Femur (tissue), 1 donor: ENCODE results near the gene TSPAN5.

Experiments
- DNase-seq: peaks from one replicate; pipeline ENCODE4 v3.0.0-alpha.2; 2017

Gene TSPAN5

DNA sequence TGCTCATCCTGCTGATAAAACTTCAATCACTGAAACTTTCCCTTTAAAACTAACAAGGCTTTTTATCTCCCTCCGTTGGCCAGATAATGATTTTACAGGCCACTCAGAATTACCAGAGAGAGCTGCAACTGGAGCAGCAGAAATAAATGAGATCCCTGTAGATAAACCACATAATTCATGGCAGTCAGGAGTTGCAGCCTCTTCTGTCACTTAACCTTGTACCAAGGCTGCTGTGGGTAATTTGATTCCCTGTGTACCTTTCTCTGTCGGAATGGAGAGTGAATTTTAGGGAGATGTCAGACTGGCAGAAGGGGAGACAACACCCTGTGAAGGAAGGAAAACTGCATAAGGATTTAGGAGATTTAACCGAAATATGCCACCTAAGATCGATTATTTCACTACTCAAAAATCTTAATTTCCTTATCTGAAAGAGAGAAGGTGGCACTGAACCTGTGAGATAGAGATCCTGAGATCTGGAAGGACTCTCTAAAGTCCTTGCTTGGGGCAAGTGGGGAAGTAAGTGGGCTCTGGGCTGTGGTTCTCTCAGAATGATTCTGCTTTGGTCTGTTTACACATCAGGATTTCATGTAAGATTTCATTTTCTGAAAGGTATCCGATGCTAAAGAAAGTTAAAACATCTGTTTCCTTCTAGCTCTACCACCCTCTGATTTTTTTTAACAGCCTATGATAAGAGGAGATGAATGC is 14.3 kb upstream of the TSPAN5 start:
- DNase-seq, result no peak

GRCh38 chr4:98671131-98671530 is 12.7 kb upstream of the TSPAN5 start:
- no peak for DNase-seq

- no peak for DNase-seq
Observed at GRCh38 chr4:98670186-98670585, 11.8 kb upstream of the TSPAN5 start.

DNA sequence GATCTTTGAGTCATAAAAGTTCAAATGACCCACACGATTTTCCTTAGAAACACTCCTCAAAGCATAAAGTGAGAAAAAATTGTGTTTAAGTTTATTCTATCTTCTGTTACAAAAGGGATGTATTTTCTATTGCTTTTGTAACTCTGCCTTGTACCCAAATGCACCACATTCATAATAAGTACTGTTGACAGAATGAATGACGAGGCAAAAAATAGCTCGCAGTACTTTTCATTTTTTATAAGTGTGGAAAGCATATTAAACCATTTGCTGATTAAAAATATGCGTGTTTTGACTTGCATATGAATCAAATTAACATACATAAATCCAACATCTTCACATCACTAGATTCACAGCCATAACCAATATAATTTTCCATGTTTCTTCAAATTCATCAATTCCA is 11.2 kb upstream of the TSPAN5 start:
- DNase-seq, result no peak

DNA sequence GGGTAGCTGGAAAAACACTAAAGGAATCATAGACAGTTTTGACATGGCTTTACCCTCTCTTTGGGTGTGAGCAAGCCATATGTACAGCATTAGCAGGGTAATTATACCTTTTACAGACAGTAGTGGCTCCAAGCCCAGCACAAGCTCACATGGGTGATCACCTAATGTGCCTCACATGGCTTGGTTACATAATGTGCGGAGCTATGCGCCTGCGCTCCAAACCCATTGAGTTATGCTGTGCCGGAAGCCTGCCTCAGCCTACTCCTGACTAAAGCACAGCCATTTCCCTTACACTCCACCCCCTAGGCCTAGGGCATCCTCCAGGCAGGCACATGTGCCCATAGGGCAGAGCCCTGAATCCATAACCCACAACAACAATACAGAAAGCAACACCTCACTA is 6.5 kb upstream of the TSPAN5 start:
- DNase-seq, result no peak

- DNase-seq, result no peak
Observed at GRCh38 chr4:98663226-98664006, 5.0 kb upstream of the TSPAN5 start.

DNA sequence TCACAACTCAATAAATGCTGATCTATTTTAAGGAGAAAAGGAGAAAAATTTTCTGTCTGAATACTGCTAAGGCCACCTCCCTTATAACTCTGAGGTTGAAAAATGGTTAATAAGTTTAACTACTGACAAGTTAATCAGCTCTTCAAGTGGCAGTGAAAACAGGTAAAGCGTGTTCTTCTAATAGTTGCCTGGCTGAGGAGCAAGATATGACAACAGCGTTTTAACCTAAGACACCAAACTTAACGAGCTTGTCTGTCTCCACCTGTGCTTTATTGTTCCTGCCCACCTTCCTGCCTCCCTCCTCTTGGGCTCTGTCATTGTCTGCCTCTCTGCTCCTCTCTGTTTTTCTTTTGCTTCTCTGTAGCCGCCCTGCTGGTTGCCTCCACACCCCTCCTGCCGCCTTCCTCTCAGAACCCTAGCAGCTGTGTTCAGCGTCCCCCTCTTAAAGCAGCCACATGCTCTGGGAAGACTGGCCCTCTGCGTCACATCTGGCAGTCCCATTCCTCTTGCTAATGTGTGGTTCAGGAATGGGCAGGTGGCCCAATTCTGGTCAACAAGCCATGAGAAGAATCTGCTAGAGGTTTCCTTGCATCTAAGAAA is 4.3 kb upstream of the TSPAN5 start:
- DNase-seq, result no peak

DNA sequence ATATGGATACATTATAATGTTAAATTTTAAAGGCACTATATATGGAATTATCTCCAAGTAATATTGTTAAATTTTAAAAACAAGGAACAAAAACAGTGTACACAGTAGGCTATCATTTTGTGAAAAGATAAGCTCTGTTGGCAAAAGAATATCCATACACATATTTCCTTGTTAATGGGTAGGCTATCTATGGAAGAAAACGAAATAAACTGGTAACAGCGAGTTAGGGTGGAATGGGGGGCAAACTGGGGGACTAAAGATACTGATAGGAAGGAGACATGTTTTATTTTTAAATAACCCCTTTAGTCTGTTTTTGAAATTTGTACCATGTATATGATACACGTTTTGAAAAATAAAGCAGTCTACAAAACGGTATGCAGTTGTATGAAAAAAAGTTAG is 3.6 kb upstream of the TSPAN5 start:
- DNase-seq, result no peak

DNA sequence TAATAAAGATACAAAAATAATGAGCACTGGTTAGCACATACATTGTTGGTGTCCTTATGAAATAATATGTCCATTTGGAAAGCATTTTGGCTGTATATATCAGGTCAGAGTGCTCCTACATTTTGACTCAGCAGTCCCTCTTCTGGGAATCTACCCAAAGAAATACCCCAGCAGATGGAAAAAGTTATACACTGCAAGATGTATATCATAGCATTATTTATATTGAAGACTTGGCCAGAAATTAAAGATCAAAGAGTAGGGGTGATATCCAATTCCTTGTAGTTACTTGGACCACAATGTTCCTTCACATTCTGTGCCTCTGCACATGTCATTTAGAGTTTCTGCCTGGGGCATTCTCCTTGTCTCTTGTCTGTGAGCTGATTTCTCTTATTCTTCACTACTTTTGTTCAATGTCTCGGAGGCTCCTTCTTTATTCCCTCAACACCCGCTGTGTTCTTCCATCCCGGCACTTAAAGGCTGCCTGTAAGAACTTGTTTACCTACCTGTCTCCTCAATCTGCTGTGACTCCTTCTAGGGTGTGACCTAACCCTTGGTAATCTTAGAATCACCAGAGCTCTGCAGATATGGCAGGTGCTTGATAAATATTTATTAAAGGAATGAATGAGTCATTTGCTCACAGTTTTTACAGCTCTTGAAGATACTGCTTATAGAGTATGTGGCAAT is 3.1 kb upstream of the TSPAN5 start:
- DNase-seq, result no peak

DNA sequence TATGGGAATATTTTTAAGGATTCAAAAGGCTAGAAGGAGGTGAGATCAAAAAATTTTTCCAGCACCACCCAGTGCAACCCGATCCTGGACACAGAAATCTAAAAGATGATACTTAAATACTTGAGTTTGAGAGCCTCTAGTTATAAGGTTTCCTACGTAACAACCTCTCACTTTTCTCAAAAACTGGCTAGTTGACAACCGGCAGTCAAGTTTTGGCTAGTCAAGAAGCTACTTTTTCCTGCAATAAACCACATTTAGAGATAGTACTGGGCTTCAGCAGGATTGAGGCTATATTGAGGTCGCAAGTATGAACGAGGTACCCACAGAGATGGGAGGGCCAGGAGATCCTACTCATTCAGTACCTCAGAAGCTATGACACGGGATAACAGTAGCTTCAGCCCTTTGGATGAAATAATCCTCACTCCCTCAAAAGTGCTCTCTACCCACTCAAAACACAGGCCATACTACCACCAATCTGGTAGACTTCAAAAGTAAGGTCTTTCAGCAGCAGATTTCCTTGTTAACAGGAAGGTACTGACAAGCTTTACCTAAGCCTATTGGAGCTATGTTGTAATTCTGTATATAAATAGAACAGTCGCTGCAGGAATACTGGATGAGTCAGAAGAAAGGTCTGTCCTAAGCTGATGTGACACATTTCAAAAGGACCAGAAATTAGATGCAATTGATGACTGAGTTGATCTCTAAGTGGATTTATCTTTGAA is 1.5 kb upstream of the TSPAN5 start:
- DNase-seq, result no peak

GRCh38 chr4:98659106-98659592 is 738 bp upstream of the TSPAN5 start:
- no peak for DNase-seq

DNA sequence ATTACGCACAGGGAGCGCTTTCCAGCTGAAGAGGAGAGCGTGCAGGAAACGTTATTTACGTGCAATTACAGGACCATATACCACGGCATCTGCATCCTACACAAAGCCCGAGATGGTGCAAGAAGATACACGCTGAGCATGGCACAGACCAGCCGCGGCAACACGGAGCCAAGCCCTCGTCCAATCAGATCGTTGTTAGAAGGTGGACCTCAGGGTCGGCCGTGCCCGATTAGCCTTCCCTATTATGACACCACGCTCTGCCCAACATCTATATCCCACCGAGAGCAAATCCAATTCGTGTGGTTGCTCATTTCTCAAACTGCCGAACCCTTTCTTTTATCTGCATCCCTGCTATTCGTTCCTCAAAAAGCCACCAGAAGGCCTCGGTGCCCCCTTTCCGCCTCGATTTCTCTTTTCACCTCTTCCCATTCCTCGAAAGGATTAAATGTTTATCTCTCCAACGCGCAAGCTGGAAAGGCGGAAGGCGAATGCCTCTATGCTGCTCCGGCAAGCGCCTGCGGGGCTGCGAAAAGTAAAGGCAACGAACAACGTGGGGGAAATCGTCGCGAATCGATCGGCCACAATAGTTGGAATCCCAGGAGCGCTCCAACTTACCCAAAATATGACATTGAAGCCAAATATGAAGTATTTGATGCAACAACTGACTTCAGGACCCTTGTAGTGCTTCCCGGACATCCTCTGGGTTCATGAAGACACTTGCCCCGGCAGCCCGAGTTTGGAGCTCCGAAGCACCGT is 702 bp downstream of the TSPAN5 start:
- DNase-seq, result peak; percentile 53

GRCh38 chr4:98656886-98657285 is 1.5 kb downstream of the TSPAN5 start:
- no peak for DNase-seq

DNA sequence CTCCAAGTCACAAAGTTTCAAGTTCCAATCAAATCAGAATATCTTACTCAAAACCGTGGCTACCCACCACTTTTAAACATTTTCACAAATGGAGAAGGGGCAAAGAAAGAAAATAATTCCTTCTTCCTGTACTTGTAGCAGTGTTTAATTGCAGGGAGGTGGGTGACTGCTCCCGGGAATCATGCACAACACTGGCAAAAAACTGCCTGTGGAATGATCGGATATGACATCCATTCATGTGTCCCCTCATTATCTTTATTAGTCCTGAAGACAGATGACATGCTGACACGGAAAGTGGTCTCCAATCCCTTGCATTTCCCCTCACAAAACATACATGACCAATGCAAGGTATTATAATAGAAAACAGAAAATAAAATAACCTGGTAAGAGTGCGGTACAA is 2.0 kb downstream of the TSPAN5 start:
- no peak for DNase-seq

- DNase-seq, result no peak
Observed at GRCh38 chr4:98653890-98654867, 4.2 kb downstream of the TSPAN5 start.

GRCh38 chr4:98652996-98653395 is 5.4 kb downstream of the TSPAN5 start:
- no peak for DNase-seq

DNA sequence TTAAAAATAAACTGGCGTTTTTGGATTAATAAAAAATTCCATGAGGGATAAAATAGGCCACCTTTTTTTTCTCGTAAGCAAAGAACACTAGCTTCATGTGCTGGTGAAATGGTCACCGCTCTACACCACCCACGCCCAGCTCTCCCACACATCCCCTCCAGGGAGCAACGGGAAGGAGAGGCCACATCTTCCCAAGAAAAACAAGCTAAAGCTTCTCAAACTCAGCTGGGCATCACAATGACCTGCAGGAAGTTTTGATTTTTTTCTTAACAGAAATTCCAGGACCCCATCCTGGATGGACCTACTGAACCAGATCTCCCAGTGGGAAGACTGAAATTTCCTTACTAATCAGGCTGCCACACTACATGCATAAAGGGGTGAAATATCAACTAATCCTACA is 9.8 kb downstream of the TSPAN5 start:
- DNase-seq, result no peak

DNA sequence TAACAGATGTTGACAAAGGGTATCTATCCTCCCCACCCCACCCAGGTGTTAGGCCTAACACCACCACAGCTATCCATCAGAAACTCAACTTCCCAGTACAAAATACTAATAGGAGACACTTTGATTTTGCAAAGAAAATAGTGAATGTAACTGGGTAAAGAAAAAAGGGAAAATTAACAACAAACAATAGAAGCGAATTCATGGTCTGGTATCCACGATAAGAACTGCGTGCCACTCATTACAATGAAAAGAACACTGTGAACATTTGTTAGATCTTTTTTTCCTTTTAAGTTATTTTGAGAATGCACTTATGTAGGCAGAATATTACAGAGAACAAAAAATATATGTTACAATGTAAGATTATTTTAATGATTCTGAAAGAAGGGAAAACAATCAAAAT is 12.0 kb downstream of the TSPAN5 start:
- no peak for DNase-seq

- DNase-seq, result no peak
Observed at GRCh38 chr4:98645527-98645926, 12.9 kb downstream of the TSPAN5 start.

- DNase-seq, result no peak
Observed at GRCh38 chr4:98643755-98644154, 14.7 kb downstream of the TSPAN5 start.

DNA sequence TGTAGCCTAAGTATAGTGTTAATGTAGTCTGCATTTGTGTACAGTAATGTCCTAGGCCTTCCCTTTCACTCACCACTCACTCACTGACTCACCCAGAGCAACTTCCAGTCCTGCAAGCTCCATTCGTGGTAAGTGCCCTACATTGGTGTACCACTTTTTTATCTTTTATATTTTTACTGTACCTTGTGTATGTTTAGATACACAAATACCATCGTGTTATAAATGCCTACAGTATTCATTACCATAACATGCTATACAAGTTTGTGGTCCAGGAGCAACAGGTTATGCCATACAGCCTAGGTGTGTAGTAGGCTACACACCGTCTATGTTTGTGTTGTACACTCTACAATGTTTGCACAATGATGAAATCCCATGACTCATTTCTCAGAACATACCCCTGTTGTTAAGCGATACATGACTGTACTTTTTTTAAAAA is 15.4 kb downstream of the TSPAN5 start:
- DNase-seq, result no peak
